ENCODE results near the gene COTL1. TPM values are rescaled to one million over a fixed set of nuclear protein-coding genes. Genes with fewer than 3 reads are reported as not detected.

COTL1 gene
- total and polyA plus RNA-seq, 9 of the 15 experiments (the other 6 are each of a cell fraction or from before 2014, with no cell fraction given), result 27.7 to 185 (median 72.5) TPM

GRCh38 chr16:84537491-84538151 lies 80.3 kb downstream of the COTL1 start (continued):
- TF ChIP-seq JUND (IDR thresholded peaks at IDR 0.05; ENCODE audit: borderline replicate concordance, low read depth, low read length), result peak; percentile 66; the same call in 1 of the 2 replicates
- peak; percentile 57; the same call in 1 of the 3 replicates for TF ChIP-seq JUND (tag; IDR thresholded peaks at IDR 0.05; ENCODE audit: borderline replicate concordance, low read depth, low read length)
- TF ChIP-seq BRCA1 (IDR thresholded peaks at IDR 0.05), result no peak
- no peak for TF ChIP-seq BRCA1 (CRISPR knock-in tag; IDR thresholded peaks at IDR 0.05)
- no peak for TF ChIP-seq L3MBTL2 (IDR thresholded peaks at IDR 0.05)
- TF ChIP-seq NCOR1 (IDR thresholded peaks at IDR 0.05), result peak; percentile 90
- peak; percentile 81 for TF ChIP-seq ZBTB7A (IDR thresholded peaks at IDR 0.05; ENCODE audit: borderline replicate concordance, control insufficient read depth, low read depth, low read length)
- no peak for TF ChIP-seq HNRNPLL (IDR thresholded peaks at IDR 0.05; ENCODE audit: low read depth, low read length, poor library complexity, severe bottlenecking)
- peak; percentile 50; the same call in 1 of the 2 replicates for TF ChIP-seq GABPA (tag; conservative IDR thresholded peaks at IDR 0.05; ENCODE audit: low read depth)
- TF ChIP-seq OTX1 (CRISPR knock-in tag; IDR thresholded peaks at IDR 0.05), result no peak
- TF ChIP-seq ZSCAN32 (CRISPR knock-in tag; IDR thresholded peaks at IDR 0.05), result no peak
- no peak for TF ChIP-seq WHSC1 (IDR thresholded peaks at IDR 0.05; ENCODE audit: low read length)
- peak; percentile 88 for TF ChIP-seq ZNF175 (CRISPR knock-in tag; IDR thresholded peaks at IDR 0.05; ENCODE audit: low read depth)
- no peak; the same call in 1 of the 2 replicates for TF ChIP-seq SMARCC2 (IDR thresholded peaks at IDR 0.05; ENCODE audit: low read depth)
- TF ChIP-seq SNAPC5 (CRISPR knock-in tag; IDR thresholded peaks at IDR 0.05), result no peak
- no peak for TF ChIP-seq HNRNPUL1 (IDR thresholded peaks at IDR 0.05; ENCODE audit: low read length)
- peak; percentile 55 for TF ChIP-seq HDAC2 (IDR thresholded peaks at IDR 0.05)
- peak; percentile 9; the same call in 1 of the 2 replicates for TF ChIP-seq TFAP4 (CRISPR knock-in tag; IDR thresholded peaks at IDR 0.05; ENCODE audit: borderline replicate concordance)
- peak in 1 of 2 experiments; percentile 53; a peak in 2 of 4 replicates for TF ChIP-seq TEAD1 (CRISPR knock-in tag; IDR thresholded peaks at IDR 0.05)
- TF ChIP-seq ZC3H4 (CRISPR knock-in tag; IDR thresholded peaks at IDR 0.05; ENCODE audit: borderline replicate concordance), result no peak
- no peak for TF ChIP-seq ZC3H8 (IDR thresholded peaks at IDR 0.05)
- no peak for TF ChIP-seq ZNF764 (CRISPR knock-in tag; IDR thresholded peaks at IDR 0.05; ENCODE audit: low read depth)
- no peak for TF ChIP-seq TGIF2 (CRISPR knock-in tag; IDR thresholded peaks at IDR 0.05)
- no peak for TF ChIP-seq STAG1 (CRISPR knock-in tag; IDR thresholded peaks at IDR 0.05; ENCODE audit: borderline replicate concordance)
- TF ChIP-seq TARDBP (IDR thresholded peaks at IDR 0.05), result no peak
- TF ChIP-seq PKNOX1 (IDR thresholded peaks at IDR 0.05), result peak; percentile 92
- TF ChIP-seq ZNF3 (CRISPR knock-in tag; IDR thresholded peaks at IDR 0.05), result no peak
- peak; percentile 75 for TF ChIP-seq NEUROD1 (IDR thresholded peaks at IDR 0.05; ENCODE audit: borderline replicate concordance, low read depth, low read length, partially characterized antibody)
- no peak for TF ChIP-seq MEF2A (IDR thresholded peaks at IDR 0.05; ENCODE audit: control insufficient read depth, low read depth, low read length)
- no peak for TF ChIP-seq NFIX (CRISPR knock-in tag; IDR thresholded peaks at IDR 0.05; ENCODE audit: low read depth)
- TF ChIP-seq ZBED1 (IDR thresholded peaks at IDR 0.05), result no peak

Data from K562 (cell line).